CD14-positive monocyte (primary cell): ENCODE data around the gene SGCA. TPM values are rescaled to one million over a fixed set of nuclear protein-coding genes. Genes with fewer than 3 reads are reported as not detected.

Source experiments
- DNase-seq, 3 donors: peaks; one replicate each; pipeline ENCODE4 v3.0.0-alpha.2; 2011 to 2022
- H2AFZ ChIP-seq: 2 replicates; pipeline ENCODE4 v1.6.0; 2012; ENCODE audit warnings: mild to moderate bottlenecking, low read depth, low read length, inconsistent platforms; ENCODE audit not compliant: insufficient read depth, poor library complexity, severe bottlenecking
- H3K27ac ChIP-seq, 2 donors: 1 replicate in 1 of 2; 2 replicates in 1 of 2; pipeline ENCODE4 v1.5.1; 2012 to 2013; ENCODE audit warnings: low read length in 2 of 2, control low read depth in 1 of 2, inconsistent platforms in 1 of 2, low read depth in 1 of 2, mild to moderate bottlenecking in 1 of 2
- H3K27me3 ChIP-seq, 2 donors: one replicate each; pipeline versions ENCODE4 v1.6.0 to v1.6.1; 2011 to 2013; ENCODE audit warnings: low read length in 2 of 2; ENCODE audit not compliant: control insufficient read depth in 2 of 2, insufficient read depth in 2 of 2
- H3K36me3 ChIP-seq, 2 donors: replicated peaks in 1 of 2; 1 replicate in 1 of 2; 2 replicates in 1 of 2; pipeline versions ENCODE4 v1.5.1 to v1.6.1; 2012 to 2013; ENCODE audit warnings: low read length in 2 of 2, control low read depth in 1 of 2, inconsistent platforms in 1 of 2, mild to moderate bottlenecking in 1 of 2; ENCODE audit not compliant: insufficient read depth in 2 of 2, control insufficient read depth in 1 of 2
- H3K4me1 ChIP-seq, 2 donors: 1 replicate in 1 of 2; 2 replicates in 1 of 2; pipeline versions ENCODE4 v1.5.1 to v1.6.1; 2012 to 2013; ENCODE audit warnings: low read length in 2 of 2, control low read depth in 1 of 2, inconsistent platforms in 1 of 2, mild to moderate bottlenecking in 1 of 2, moderate library complexity in 1 of 2; ENCODE audit not compliant: insufficient read depth in 2 of 2, control insufficient read depth in 1 of 2
- H3K4me2 ChIP-seq: replicated peaks from 2 replicates; pipeline ENCODE3; 2012; ENCODE audit warnings: low read length, moderate library complexity, mild to moderate bottlenecking; ENCODE audit not compliant: poor library complexity, severe bottlenecking; ENCODE audit errors: extremely low read depth
- H3K4me3 ChIP-seq, 3 experiments: fragments of 200-600 bp in 1 of 3; sonication (generic) in 1 of 3; replicated peaks in 1 of 3; 1 replicate in 2 of 3; 2 replicates in 1 of 3; pipeline ENCODE4 v1.5.1; 2011 to 2013; ENCODE audit warnings: low read length in 3 of 3, mild to moderate bottlenecking in 3 of 3, control low read depth in 2 of 3, low read depth in 2 of 3, inconsistent platforms in 1 of 3, moderate library complexity in 1 of 3
- H3K79me2 ChIP-seq: 2 replicates; pipeline ENCODE4 v1.6.0; 2012; ENCODE audit warnings: mild to moderate bottlenecking, control low read depth, inconsistent platforms, low read length, moderate library complexity; ENCODE audit not compliant: insufficient read depth
- H3K9ac ChIP-seq: 2 replicates; pipeline ENCODE4 v1.6.0; 2017; ENCODE audit warnings: low read length, mild to moderate bottlenecking; ENCODE audit not compliant: insufficient read depth, poor library complexity, severe bottlenecking
- H3K9me3 ChIP-seq, 2 donors: replicated peaks in 1 of 2; 1 replicate in 1 of 2; 2 replicates in 1 of 2; pipeline versions ENCODE4 v1.5.1 to v1.6.1; 2012 to 2013; ENCODE audit warnings: low read length in 2 of 2, control low read depth in 1 of 2; ENCODE audit not compliant: control insufficient read depth in 1 of 2, insufficient read depth in 1 of 2
- H4K20me1 ChIP-seq: 2 replicates; pipeline ENCODE4 v1.6.0; 2012; ENCODE audit warnings: mild to moderate bottlenecking, low read length, control low read depth, moderate library complexity; ENCODE audit not compliant: insufficient read depth
- H3K27ac Mint-ChIP-seq, 7 donors: one replicate each; pipeline ENCODE4 v1.8.0; 2020; ENCODE audit warnings: mild to moderate bottlenecking in 7 of 7, mixed read lengths in 7 of 7, moderate library complexity in 6 of 7, inconsistent platforms in 2 of 7
- H3K27me3 Mint-ChIP-seq, 3 donors: one replicate each; pipeline ENCODE4 v1.8.0; 2021 to 2022; ENCODE audit warnings: low read depth in 3 of 3, mild to moderate bottlenecking in 3 of 3, mixed read lengths in 3 of 3, moderate library complexity in 3 of 3, inconsistent platforms in 1 of 3
- H3K36me3 Mint-ChIP-seq, 2 donors: one replicate each; pipeline ENCODE4 v1.8.0; 2020; ENCODE audit warnings: mixed read lengths in 2 of 2, inconsistent platforms in 1 of 2, mild to moderate bottlenecking in 1 of 2
- H3K4me1 Mint-ChIP-seq: one replicate; pipeline ENCODE4 v1.8.0; 2020; ENCODE audit warnings: mild to moderate bottlenecking, mixed read lengths
- H3K4me3 Mint-ChIP-seq, 2 donors: one replicate each; pipeline ENCODE4 v1.8.0; 2020; ENCODE audit warnings: mild to moderate bottlenecking in 2 of 2, mixed read lengths in 2 of 2, moderate library complexity in 1 of 2
- H3K9me3 Mint-ChIP-seq, 7 donors: one replicate each; pipeline ENCODE4 v1.8.0; 2020 to 2022; ENCODE audit warnings: mixed read lengths in 7 of 7, mild to moderate bottlenecking in 6 of 7, moderate library complexity in 6 of 7, inconsistent platforms in 2 of 7
- CTCF ChIP-seq: fragments of 200-600 bp; IDR thresholded peaks from one replicate; pipeline ENCODE4 v1.8.0; 2022; ENCODE audit warnings: antibody characterized with exemption, mild to moderate bottlenecking
- WGBS: methylation state at CpG from one replicate; pipeline ENCODE4 v1.1.5; 2013; ENCODE audit warnings: missing lambda C conversion rate; ENCODE audit not compliant: insufficient coverage; 5-methylcytosine and 5-hydroxymethylcytosine counted together
- intact Hi-C, 2 donors: fragments of 100-400 bp; cut with micrococcal nuclease; formaldehyde crosslinking; loops; one replicate each; pipeline versions ENCODE4 v1.15.0 to v1.15.1; 2023
- polyA plus RNA-seq, 3 donors: library from polyadenylated mRNA; depleted of rRNA in 1 of 3; unstranded in 2 of 3; stranded (reverse) in 1 of 3; fragments of 300-500 nt in 2 of 3; fragments of >200 nt in 1 of 3; fragmentation: Illumina TruSeq in 2 of 3; gene quantifications; 1 replicate in 2 of 3; 2 replicates in 1 of 3; pipeline ENCODE4 v1.2.3, GENCODE V29; 2012 to 2021

The SGCA gene
- polyA plus RNA-seq, 3 donors = 0.27 to 0.89 (median 0.53) TPM

GRCh38 chr17:50194140-50194933 is 28.5 kb downstream of the SGCA start:
- Histone ChIP-seq H3K27ac (no peak overlapping the region), H3K9ac (no peak overlapping the region), H4K20me1 (no peaks in the 10 kb centered on the region), H3K36me3 (no peaks in the 10 kb centered on the region), H2AFZ (no peak overlapping the region), H3K9me3 (no peaks in the 10 kb centered on the region), H3K79me2 (no peaks in the 10 kb centered on the region), H3K4me3 (no peak overlapping the region), H3K4me2 (no peak overlapping the region), H3K27me3 (peaks cover 0 to 9% of the 10 kb centered on the region in 2 donors), H3K4me1 (no peaks in the 10 kb centered on the region)
- Mint-ChIP-seq H3K4me3 (no peak overlapping the region), H3K9me3 (peaks cover 0 to 3% (median 0%) of the 10 kb centered on the region in 7 donors), H3K4me1 (peaks cover 2% of the 10 kb centered on the region), H3K27me3 (peaks cover 15 to 39% (median 27%) of the 10 kb centered on the region in 3 donors), H3K36me3 (peaks cover 0 to 1% of the 10 kb centered on the region in 2 donors), H3K27ac (no peak overlapping the region)
- DNase-seq = no peak
- 75% methylated on average over 12 of the region's 25 CpGs for WGBS
- no peak for TF ChIP-seq CTCF
- intact Hi-C loops = no loop called here

GRCh38 chr17:50194934-50195865 is 29.4 kb downstream of the SGCA start:
- DNase-seq = no peak
- Mint-ChIP-seq H3K27ac (no peak overlapping the region), H3K4me3 (no peak overlapping the region), H3K9me3 (peaks cover 0 to 5% (median 0%) of the 10 kb centered on the region in 7 donors), H3K27me3 (peaks cover 18 to 43% (median 33%) of the 10 kb centered on the region in 3 donors), H3K4me1 (peaks cover 8% of the 10 kb centered on the region), H3K36me3 (peaks cover 0 to 1% of the 10 kb centered on the region in 2 donors)
- no peak for TF ChIP-seq CTCF
- no peaks in the 10 kb centered on the region for H4K20me1 ChIP-seq
- H3K9ac ChIP-seq = no peak overlapping the region
- H3K36me3 ChIP-seq = no peaks in the 10 kb centered on the region
- intact Hi-C loops = loop anchor here in 1 of 2 donors (5.0 kb wide), 1 partner anchor 33 kb away; no protein-coding TSS in a partner anchor
- H3K4me1 ChIP-seq = peaks cover 6 to 8% of the 10 kb centered on the region in 2 donors
- no peak overlapping the region for H3K27ac ChIP-seq
- 95% methylated on average over 13 of the region's 17 CpGs for WGBS
- H2AFZ ChIP-seq = no peak overlapping the region
- peaks cover 0 to 14% of the 10 kb centered on the region in 2 donors for H3K27me3 ChIP-seq
- H3K4me2 ChIP-seq = no peak overlapping the region
- no peaks in the 10 kb centered on the region for H3K79me2 ChIP-seq
- H3K9me3 ChIP-seq = no peaks in the 10 kb centered on the region
- H3K4me3 ChIP-seq = no peak overlapping the region
